ENCODE measurements around the gene HAL.

GRCh38 chr12:96028538-96028937 lies 32.4 kb upstream of the HAL start:
- no peak for TF ChIP-seq CTCF (IDR thresholded peaks at IDR 0.05 in 2 of 3, conservative IDR thresholded peaks at IDR 0.05 in 1 of 3; ENCODE audit: borderline replicate concordance in 1 of 3, insufficient read depth in 1 of 3, low read depth in 2 of 3, low read length in 2 of 3)
- no peak for TF ChIP-seq SIN3A (IDR thresholded peaks at IDR 0.05; ENCODE audit: low read depth)
- TF ChIP-seq POLR2A (IDR thresholded peaks at IDR 0.05; ENCODE audit: borderline replicate concordance, extremely low read depth, insufficient read depth, insufficient read length), result no peak
- TF ChIP-seq EZH2phosphoT487 (IDR thresholded peaks at IDR 0.05; ENCODE audit: borderline replicate concordance), result no peak
